GM12878 (cell line): ENCODE measurements around the gene TREML2. TPM values are rescaled to one million over a fixed set of nuclear protein-coding genes. Genes with fewer than 3 reads are reported as not detected.

Experiments used
- ATAC-seq: fragments of 200-7000 bp; cut with Tn5 transposase; 3 replicates; pipeline ENCODE4 v1.9.1; 2020; ENCODE audit warnings: mild to moderate bottlenecking, moderate library complexity
- BruUV-seq: library from RNA; stranded (reverse); fragments of 400-500 nt; replicated peaks from 2 replicates; lab custom pipeline; 2021; lab: Mats Ljungman, UMichigan
- CTCF ChIA-PET: fragments of 300-600 bp; sonication (Branson Sonifier 250); formaldehyde crosslinking; extraction: SDS; loops from one replicate; lab custom pipeline; 2021; ENCODE audit warnings: inconsistent platforms; lab: Yijun Ruan, JAX
- POLR2A ChIA-PET: fragments of 350-600 bp; formaldehyde crosslinking; extraction: SDS; loops from one replicate; lab custom pipeline; 2021; ENCODE audit warnings: inconsistent platforms; lab: Charles Lee
- RAD21 ChIA-PET: fragments of 300-600 bp; sonication (Branson Sonifier 250); formaldehyde crosslinking; loops from one replicate; lab custom pipeline; 2023; ENCODE audit warnings: antibody characterized with exemption; ENCODE audit not compliant: unreplicated experiment; lab: Charles Lee
- SMC1A ChIA-PET: fragments of 300-600 bp; sonication (Branson Sonifier 250); formaldehyde crosslinking; loops from one replicate; lab custom pipeline; 2023; ENCODE audit not compliant: unreplicated experiment, uncharacterized antibody; lab: Charles Lee
- DNase-seq: peaks from one replicate; pipeline ENCODE4 v3.0.0-alpha.2; 2011; ENCODE audit warnings: low read depth, low spot score
- FAIRE-seq: peaks from 3 replicates; lab custom pipeline; 2011; peaks lifted over from hg19 to GRCh38; lab: Jason Lieb, UNC
- H2AFZ ChIP-seq: 2 replicates; pipeline ENCODE4 v1.6.0; 2011; ENCODE audit warnings: low read depth, low read length, control low read depth; ENCODE audit not compliant: control insufficient read depth
- H3K27ac ChIP-seq: 2 replicates; pipeline ENCODE4 v1.5.1; 2011; ENCODE audit warnings: control low read depth; ENCODE audit not compliant: control insufficient read depth, insufficient read depth
- H3K27me3 ChIP-seq, 2 experiments: replicated peaks in 1 of 2; 2 replicates each; pipeline versions ENCODE4 v1.6.0 to v1.6.1; 2011; ENCODE audit warnings: low read length in 1 of 2; ENCODE audit not compliant: control insufficient read depth in 2 of 2, insufficient read depth in 2 of 2
- H3K36me3 ChIP-seq, 2 experiments: 2 replicates each; pipeline ENCODE4 v1.5.1; 2011; ENCODE audit warnings: low read length in 1 of 2; ENCODE audit not compliant: control insufficient read depth in 2 of 2, insufficient read depth in 2 of 2
- H3K4me1 ChIP-seq: 2 replicates; pipeline ENCODE4 v1.6.1; 2011; ENCODE audit warnings: mild to moderate bottlenecking, low read length, moderate library complexity, mixed read lengths; ENCODE audit not compliant: control insufficient read depth, insufficient read depth
- H3K4me2 ChIP-seq: 2 replicates; pipeline ENCODE4 v1.6.0; 2011; ENCODE audit warnings: control low read depth; ENCODE audit not compliant: control insufficient read depth, insufficient read depth
- H3K4me3 ChIP-seq: fragments of 200-600 bp; sonication (generic); 2 replicates; pipeline ENCODE4 v1.5.1; 2016
- H3K79me2 ChIP-seq: 2 replicates; pipeline ENCODE4 v1.6.0; 2011; ENCODE audit warnings: low read length; ENCODE audit not compliant: control insufficient read depth, insufficient read depth
- H3K9ac ChIP-seq: 2 replicates; pipeline ENCODE4 v1.8.0; 2011; ENCODE audit warnings: low read length, control low read depth, mixed read lengths; ENCODE audit not compliant: control insufficient read depth, insufficient read depth
- H3K9me3 ChIP-seq: replicated peaks from 3 replicates; pipeline ENCODE4 v1.5.1; 2011; ENCODE audit warnings: mild to moderate bottlenecking, low read length; ENCODE audit not compliant: control insufficient read depth, insufficient read depth
- H4K20me1 ChIP-seq: 2 replicates; pipeline ENCODE4 v1.6.0; 2011; ENCODE audit not compliant: control insufficient read depth, insufficient read depth
- DPF2 ChIP-seq: fragments of 450-650 bp; IDR thresholded peaks from 2 replicates; pipeline ENCODE4 v1.6.1; 2017; ENCODE audit warnings: mild to moderate bottlenecking
- E4F1 ChIP-seq: fragments of 450-650 bp; IDR thresholded peaks from 2 replicates; pipeline ENCODE4 v1.6.1; 2018; ENCODE audit warnings: borderline replicate concordance, mild to moderate bottlenecking; ENCODE audit not compliant: partially characterized antibody
- MXI1 ChIP-seq: fragments of 150-350 bp; IDR thresholded peaks from 2 replicates; pipeline ENCODE4 v1.6.1; 2011; ENCODE audit warnings: low read depth, mild to moderate bottlenecking, inconsistent platforms, low read length, improper control_type of control experiment
- PAX8 ChIP-seq: fragments of 450-650 bp; IDR thresholded peaks from 2 replicates; pipeline ENCODE4 v1.6.1; 2017; ENCODE audit warnings: mild to moderate bottlenecking, moderate library complexity
- RUNX3 ChIP-seq: IDR thresholded peaks from 2 replicates; pipeline ENCODE4 v1.6.1; 2012; ENCODE audit warnings: low read length, inconsistent platforms
- SMC3 ChIP-seq: IDR thresholded peaks from 2 replicates; pipeline ENCODE4 v1.6.1; 2011; ENCODE audit warnings: low read length, improper control_type of control experiment, borderline replicate concordance
- ZNF217 ChIP-seq: fragments of 450-650 bp; IDR thresholded peaks from 2 replicates; pipeline ENCODE4 v1.6.1; 2017; ENCODE audit warnings: antibody characterized with exemption, mild to moderate bottlenecking
- ZNF274 ChIP-seq: IDR thresholded peaks from one replicate; pipeline ENCODE4 v1.8.0; 2011; ENCODE audit not compliant: insufficient read length, insufficient read depth
- WGBS: methylation state at CpG from one replicate; pipeline ENCODE4 v1.1.6; 2016; ENCODE audit warnings: low lambda C conversion rate; ENCODE audit not compliant: insufficient replicate concordance, insufficient coverage; ENCODE audit errors: missing lambda C conversion rate; 5-methylcytosine and 5-hydroxymethylcytosine counted together
- in situ Hi-C: fragments of 300-500 bp; cut with MboI; formaldehyde crosslinking; loops from 9 replicates; pipeline ENCODE4 v1.14.3; 2018; ENCODE audit warnings: mixed read lengths
- intact Hi-C: fragments of 100-400 bp; cut with micrococcal nuclease; formaldehyde crosslinking; loops from one replicate; pipeline ENCODE4 v1.14.2; 2022; ENCODE audit not compliant: unreplicated experiment
- polyA plus RNA-seq, 11 experiments: library from polyadenylated mRNA; depleted of rRNA in 4 of 11; unstranded in 6 of 11; stranded (reverse) in 5 of 11; fragments of >200 nt; fragmentation: Nextera tagmentation in 4 of 11; fragmentation: Illumina TruSeq in 1 of 11; extraction: Ambion mirVana in 4 of 11; extraction: Trizol in 1 of 11; gene quantifications; 1 replicate in 1 of 11; 2 replicates in 10 of 11; pipeline versions ENCODE4 v1.2.1 to v1.2.3, GENCODE V29; 2011 to 2016; ENCODE audit warnings: inconsistent platforms in 2 of 11, missing spikeins in 2 of 11, low read depth in 1 of 11
- total RNA-seq, 4 experiments: library from RNA; depleted of rRNA in 3 of 4; stranded (reverse); fragments of >200 nt in 3 of 4; fragmentation: Illumina TruSeq in 1 of 4; extraction: Trizol in 1 of 4; gene quantifications; 2 replicates each; pipeline versions ENCODE4 v1.2.1 to v1.2.3, GENCODE V29; 2013 to 2021

TREML2 gene
- total and polyA plus RNA-seq, 10 of the 15 experiments (the other 5 are each of a cell fraction or from before 2014, with no cell fraction given), result 0.49 to 9.1 (median 7.3) TPM

DNA sequence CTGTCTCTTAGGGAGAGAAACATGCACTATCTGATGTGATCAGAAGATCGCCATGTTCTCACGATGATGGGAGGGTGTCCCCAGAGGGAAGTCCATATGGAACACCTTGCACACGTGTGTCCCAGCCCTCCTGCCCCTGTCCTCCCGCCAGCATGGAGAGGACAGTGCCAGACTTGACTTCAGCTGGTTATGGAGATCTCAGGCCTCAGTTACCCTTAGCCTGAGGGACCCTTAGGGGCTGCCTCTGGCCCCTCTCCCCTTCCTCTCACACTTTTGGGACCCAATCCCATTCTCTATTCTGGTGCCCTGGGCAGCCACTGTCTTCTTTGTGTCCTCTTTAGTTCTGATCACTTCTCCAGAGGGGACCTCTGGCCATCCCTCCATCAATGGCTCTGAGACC is 28.8 kb upstream of the TREML2 start:
- ChIA-PET POLR2A (no interaction called here), CTCF (no interaction called here), SMC1A (no interaction called here), RAD21 (no interaction called here)
- DNase-seq, result no peak
- intact Hi-C loops (no loop called here), in situ Hi-C loops (no loop called here)
- H3K4me3 ChIP-seq, result no peak overlapping the region
- no peaks in the 10 kb centered on the region for H3K36me3 ChIP-seq
- H4K20me1 ChIP-seq, result no peaks in the 10 kb centered on the region
- no peaks in the 10 kb centered on the region for H3K4me1 ChIP-seq
- no peak overlapping the region for H2AFZ ChIP-seq
- 11% methylated on average over 4 of the region's 4 CpGs for WGBS
- H3K79me2 ChIP-seq, result no peaks in the 10 kb centered on the region
- peaks cover 0 to 3% of the 10 kb centered on the region in 2 experiments; a peak in 1 of 4 replicates for H3K27me3 ChIP-seq
- H3K27ac ChIP-seq, result no peak overlapping the region
- TF ChIP-seq ZNF217 (no peak), ZNF274 (no peak), SMC3 (no peak), DPF2 (no peak), RUNX3 (no peak), E4F1 (no peak), MXI1 (no peak), PAX8 (no peak)
- no TSS peak for BruUV-seq
- H3K4me2 ChIP-seq, result no peak overlapping the region
- H3K9ac ChIP-seq, result no peak overlapping the region
- ATAC-seq, result no peak
- FAIRE-seq, result no peak
- no peaks in the 10 kb centered on the region for H3K9me3 ChIP-seq
